PC-9 (cell line): Measurements from ENCODE around the gene EIF3B. TPM values are rescaled to one million over a fixed set of nuclear protein-coding genes. Genes with fewer than 3 reads are reported as not detected.
"Not testable (repeated sequence)": the region's sequence is repeated elsewhere in the genome, so short reads cannot be mapped to it uniquely, and the experiment has no call there.

Experiments used
- BruUV-seq: library from RNA; stranded (reverse); fragments of 400-500 nt; replicated peaks from 2 replicates; lab custom pipeline; 2021; lab: Mats Ljungman, UMichigan
- CTCF ChIA-PET: fragments of 300-600 bp; sonication (Branson Sonifier 250); formaldehyde crosslinking; loops from one replicate; lab custom pipeline; 2022; ENCODE audit warnings: antibody characterized with exemption; lab: Charles Lee
- POLR2A ChIA-PET: fragments of 300-600 bp; sonication (Branson Sonifier 250); formaldehyde crosslinking; loops from one replicate; lab custom pipeline; 2022; ENCODE audit warnings: antibody characterized with exemption; ENCODE audit not compliant: unreplicated experiment; lab: Charles Lee
- DNase-seq, 2 experiments: peaks; one replicate each; pipeline versions ENCODE4 v3.0.0 to v3.0.0-alpha.2; 2015 to 2022; ENCODE audit warnings: mixed read lengths in 1 of 2
- H2AFZ ChIP-seq: fragments of 200-600 bp; sonication (generic); 2 replicates; pipeline ENCODE4 v1.8.1; 2017; ENCODE audit warnings: antibody characterized with exemption
- H3F3A ChIP-seq: fragments of 200-600 bp; sonication (generic); 2 replicates; pipeline ENCODE4 v1.8.1; 2017; ENCODE audit warnings: antibody characterized with exemption, mild to moderate bottlenecking, low read depth; ENCODE audit not compliant: insufficient read depth
- H3K27ac ChIP-seq: fragments of 200-600 bp; sonication (generic); 2 replicates; pipeline ENCODE4 v1.6.1; 2016; ENCODE audit warnings: mixed run types
- H3K27me3 ChIP-seq: fragments of 200-600 bp; sonication (generic); 2 replicates; pipeline ENCODE4 v1.6.1; 2016; ENCODE audit warnings: low read depth, mixed run types; ENCODE audit not compliant: insufficient read depth
- H3K36me3 ChIP-seq: fragments of 200-600 bp; sonication (generic); 2 replicates; pipeline ENCODE4 v1.6.1; 2016; ENCODE audit warnings: low read depth, mixed run types
- H3K4me1 ChIP-seq: fragments of 200-600 bp; sonication (generic); replicated peaks from 2 replicates; pipeline ENCODE4 v1.6.1; 2016; ENCODE audit warnings: mixed run types; ENCODE audit not compliant: insufficient read depth
- H3K4me2 ChIP-seq: fragments of 200-600 bp; sonication (generic); 2 replicates; pipeline ENCODE4 v1.6.1; 2017; ENCODE audit warnings: mixed run types
- H3K4me3 ChIP-seq: fragments of 200-600 bp; sonication (generic); 2 replicates; pipeline ENCODE4 v1.6.1; 2016; ENCODE audit warnings: mixed run types
- H3K79me2 ChIP-seq: fragments of 200-600 bp; sonication (generic); 2 replicates; pipeline ENCODE4 v1.6.1; 2017; ENCODE audit warnings: low read depth, mixed run types
- H3K9me2 ChIP-seq: fragments of 200-600 bp; sonication (generic); 2 replicates; pipeline ENCODE4 v1.8.1; 2017; ENCODE audit warnings: mild to moderate bottlenecking; ENCODE audit not compliant: insufficient read depth
- H3K9me3 ChIP-seq: fragments of 200-600 bp; sonication (generic); 2 replicates; pipeline ENCODE4 v1.8.1; 2016; ENCODE audit warnings: low read depth; ENCODE audit not compliant: insufficient read depth
- H4K20me1 ChIP-seq: fragments of 200-600 bp; sonication (generic); 2 replicates; pipeline ENCODE4 v1.8.1; 2017; ENCODE audit not compliant: insufficient read depth
- CTCF ChIP-seq: fragments of 200-600 bp; sonication (generic); conservative IDR thresholded peaks from 2 replicates; pipeline ENCODE4 v1.6.1; 2017; ENCODE audit warnings: mixed run types, antibody characterized with exemption, mild to moderate bottlenecking, moderate library complexity
- EZH2 ChIP-seq: fragments of 200-600 bp; sonication (generic); IDR thresholded peaks from 2 replicates; pipeline ENCODE4 v1.8.0; 2017; ENCODE audit warnings: antibody characterized with exemption, low read depth
- intact Hi-C: fragments of 100-400 bp; cut with micrococcal nuclease; formaldehyde crosslinking; loops from one replicate; pipeline ENCODE4 v1.10.0; 2022; ENCODE audit not compliant: unreplicated experiment
- total RNA-seq: library from RNA; stranded (reverse); gene quantifications from 2 replicates; pipeline ENCODE4 v1.2.3, GENCODE V29; 2021

The EIF3B gene
- total RNA-seq, 1 experiment from 2014 or later = 299 TPM

GRCh38 chr7:2386964-2387669, 32.5 kb downstream of the EIF3B start:
- H3K4me2 ChIP-seq = no peak overlapping the region
- H3K4me3 ChIP-seq = no peak overlapping the region
- H3K9me2 ChIP-seq = no peaks in the 10 kb centered on the region
- ChIA-PET POLR2A (interaction anchor here (0.6 kb wide), 1 partner anchor 82 kb away, joined by 6 read pairs; no protein-coding TSS in a partner anchor), CTCF (interaction anchor here (0.6 kb wide), 1 partner anchor 80 kb away, joined by 3 read pairs; no protein-coding TSS in a partner anchor)
- no peaks in the 10 kb centered on the region for H3K36me3 ChIP-seq
- H3K27ac ChIP-seq = no peak overlapping the region
- intact Hi-C loops = no loop called here
- H2AFZ ChIP-seq = no peak overlapping the region
- TF ChIP-seq CTCF (no peak), EZH2 (no peak)
- no peaks in the 10 kb centered on the region for H3K9me3 ChIP-seq
- H3K4me1 ChIP-seq = no peaks in the 10 kb centered on the region
- no peaks in the 10 kb centered on the region for H3K27me3 ChIP-seq
- H4K20me1 ChIP-seq = peaks cover 11% of the 10 kb centered on the region
- no peak for DNase-seq
- no peaks in the 10 kb centered on the region for H3K79me2 ChIP-seq
- no TSS peak for BruUV-seq
- H3F3A ChIP-seq = peaks cover 16% of the 10 kb centered on the region; the same call in 1 of the 2 replicates

GRCh38 chr7:2387897-2388636, 33.4 kb downstream of the EIF3B start:
- ChIA-PET CTCF (interaction anchor here (0.6 kb wide), 1 partner anchor 79 kb away, joined by 3 read pairs; no protein-coding TSS in a partner anchor), POLR2A (no interaction called here)
- Histone ChIP-seq H3K79me2 (no peaks in the 10 kb centered on the region), H3K4me1 (no peaks in the 10 kb centered on the region), H3K27ac (no peak overlapping the region), H3K9me3 (no peaks in the 10 kb centered on the region), H3K27me3 (no peaks in the 10 kb centered on the region), H2AFZ (no peak overlapping the region), H3K4me3 (no peak overlapping the region), H3F3A (peaks cover 12% of the 10 kb centered on the region), H3K9me2 (no peaks in the 10 kb centered on the region), H3K36me3 (no peaks in the 10 kb centered on the region), H3K4me2 (no peak overlapping the region), H4K20me1 (peaks cover 4% of the 10 kb centered on the region; the same call in 1 of the 2 replicates)
- BruUV-seq = no TSS peak
- DNase-seq = no peak
- intact Hi-C loops = no loop called here
- no peak for TF ChIP-seq EZH2
- no peak for TF ChIP-seq CTCF

- intact Hi-C loops = no loop called here
- TF ChIP-seq CTCF = no peak
- TF ChIP-seq EZH2 = no peak
Measured at GRCh38 chr7:2388637-2388954, 34.0 kb downstream of the EIF3B start.

GRCh38 chr7:2390020-2390816, 35.6 kb downstream of the EIF3B start:
- H3K36me3 ChIP-seq, H4K20me1 ChIP-seq, intact Hi-C loops, CTCF ChIA-PET, POLR2A ChIA-PET, H3F3A ChIP-seq, H3K9me2 ChIP-seq, H2AFZ ChIP-seq, H3K4me1 ChIP-seq, H3K27me3 ChIP-seq, H3K9me3 ChIP-seq, H3K27ac ChIP-seq, H3K4me2 ChIP-seq, H3K4me3 ChIP-seq, BruUV-seq, H3K79me2 ChIP-seq: not testable (repeated sequence)
- DNase-seq = peak in 1 of 2 experiments; percentile 2

More at GRCh38 chr7:2388637-2388954, 34.0 kb downstream of the EIF3B start:
- no peak overlapping the region for H3K4me3 ChIP-seq
- H4K20me1 ChIP-seq = no peaks in the 10 kb centered on the region
- ChIA-PET CTCF (no interaction called here), POLR2A (no interaction called here)
- no peaks in the 10 kb centered on the region for H3K9me3 ChIP-seq
- no TSS peak for BruUV-seq
- peaks cover 13% of the 10 kb centered on the region for H3F3A ChIP-seq
- no peak overlapping the region for H2AFZ ChIP-seq
- no peak overlapping the region for H3K4me2 ChIP-seq
- DNase-seq = no peak
- no peak overlapping the region for H3K27ac ChIP-seq
- H3K27me3 ChIP-seq = no peaks in the 10 kb centered on the region
- no peaks in the 10 kb centered on the region for H3K79me2 ChIP-seq
- no peaks in the 10 kb centered on the region for H3K4me1 ChIP-seq
- no peaks in the 10 kb centered on the region for H3K9me2 ChIP-seq
- no peaks in the 10 kb centered on the region for H3K36me3 ChIP-seq
